HL-60 (cell line): Measurements from ENCODE around the gene STON1.

Experiments
- DNase-seq, 2 experiments: peaks; one replicate each; pipeline ENCODE4 v3.0.0-alpha.2; 2010 to 2020; ENCODE audit warnings: low read depth in 1 of 2, low spot score in 1 of 2
- H3K27ac ChIP-seq: fragments of 250-450 bp; sonication (Bioruptor Pico); replicated peaks from 2 replicates; pipeline ENCODE4 v1.5.1; 2020; ENCODE audit warnings: mild to moderate bottlenecking, moderate library complexity
- H3K27me3 ChIP-seq: fragments of 250-450 bp; sonication (Bioruptor Pico); 2 replicates; pipeline ENCODE4 v1.5.1; 2021; ENCODE audit warnings: mild to moderate bottlenecking, moderate library complexity; ENCODE audit not compliant: insufficient read depth, poor library complexity, severe bottlenecking
- H3K4me3 ChIP-seq: replicated peaks from 2 replicates; pipeline ENCODE4 v1.5.1; 2011; ENCODE audit warnings: mild to moderate bottlenecking, control low read depth, low read length; ENCODE audit not compliant: insufficient read depth
- GABPA ChIP-seq: IDR thresholded peaks from 2 replicates; pipeline ENCODE4 v1.6.1; 2012; ENCODE audit warnings: low read depth
- POLR2AphosphoS5 ChIP-seq: IDR thresholded peaks from 2 replicates; pipeline ENCODE4 v1.6.1; 2012; ENCODE audit warnings: low read depth
- SPI1 ChIP-seq: IDR thresholded peaks from 2 replicates; pipeline ENCODE4 v1.6.1; 2012; ENCODE audit warnings: low read depth, mild to moderate bottlenecking, borderline replicate concordance
- TF ChIP-seq, protein P1 (sequence below): IDR thresholded peaks from 2 replicates; pipeline ENCODE4 v1.6.1; 2012; ENCODE audit warnings: low read depth; ENCODE audit not compliant: insufficient replicate concordance
- TF ChIP-seq, protein P2 (sequence below): IDR thresholded peaks from one replicate; pipeline ENCODE4 v1.5.1; 2011; ENCODE audit warnings: low read length, control low read depth, inconsistent platforms; ENCODE audit not compliant: insufficient read depth

STON1 gene

GRCh38 chr2:48483506-48483905 is 46.4 kb upstream of the STON1 start:
- Histone ChIP-seq H3K27ac (no peak overlapping the region), H3K4me3 (no peak overlapping the region), H3K27me3 (no peaks in the 10 kb centered on the region)
- no peak for DNase-seq
- TF ChIP-seq, protein P1, sequence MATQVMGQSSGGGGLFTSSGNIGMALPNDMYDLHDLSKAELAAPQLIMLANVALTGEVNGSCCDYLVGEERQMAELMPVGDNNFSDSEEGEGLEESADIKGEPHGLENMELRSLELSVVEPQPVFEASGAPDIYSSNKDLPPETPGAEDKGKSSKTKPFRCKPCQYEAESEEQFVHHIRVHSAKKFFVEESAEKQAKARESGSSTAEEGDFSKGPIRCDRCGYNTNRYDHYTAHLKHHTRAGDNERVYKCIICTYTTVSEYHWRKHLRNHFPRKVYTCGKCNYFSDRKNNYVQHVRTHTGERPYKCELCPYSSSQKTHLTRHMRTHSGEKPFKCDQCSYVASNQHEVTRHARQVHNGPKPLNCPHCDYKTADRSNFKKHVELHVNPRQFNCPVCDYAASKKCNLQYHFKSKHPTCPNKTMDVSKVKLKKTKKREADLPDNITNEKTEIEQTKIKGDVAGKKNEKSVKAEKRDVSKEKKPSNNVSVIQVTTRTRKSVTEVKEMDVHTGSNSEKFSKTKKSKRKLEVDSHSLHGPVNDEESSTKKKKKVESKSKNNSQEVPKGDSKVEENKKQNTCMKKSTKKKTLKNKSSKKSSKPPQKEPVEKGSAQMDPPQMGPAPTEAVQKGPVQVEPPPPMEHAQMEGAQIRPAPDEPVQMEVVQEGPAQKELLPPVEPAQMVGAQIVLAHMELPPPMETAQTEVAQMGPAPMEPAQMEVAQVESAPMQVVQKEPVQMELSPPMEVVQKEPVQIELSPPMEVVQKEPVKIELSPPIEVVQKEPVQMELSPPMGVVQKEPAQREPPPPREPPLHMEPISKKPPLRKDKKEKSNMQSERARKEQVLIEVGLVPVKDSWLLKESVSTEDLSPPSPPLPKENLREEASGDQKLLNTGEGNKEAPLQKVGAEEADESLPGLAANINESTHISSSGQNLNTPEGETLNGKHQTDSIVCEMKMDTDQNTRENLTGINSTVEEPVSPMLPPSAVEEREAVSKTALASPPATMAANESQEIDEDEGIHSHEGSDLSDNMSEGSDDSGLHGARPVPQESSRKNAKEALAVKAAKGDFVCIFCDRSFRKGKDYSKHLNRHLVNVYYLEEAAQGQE = no peak
- TF ChIP-seq SPI1 (no peak), POLR2AphosphoS5 (no peak), GABPA (no peak)
- TF ChIP-seq, protein P2, sequence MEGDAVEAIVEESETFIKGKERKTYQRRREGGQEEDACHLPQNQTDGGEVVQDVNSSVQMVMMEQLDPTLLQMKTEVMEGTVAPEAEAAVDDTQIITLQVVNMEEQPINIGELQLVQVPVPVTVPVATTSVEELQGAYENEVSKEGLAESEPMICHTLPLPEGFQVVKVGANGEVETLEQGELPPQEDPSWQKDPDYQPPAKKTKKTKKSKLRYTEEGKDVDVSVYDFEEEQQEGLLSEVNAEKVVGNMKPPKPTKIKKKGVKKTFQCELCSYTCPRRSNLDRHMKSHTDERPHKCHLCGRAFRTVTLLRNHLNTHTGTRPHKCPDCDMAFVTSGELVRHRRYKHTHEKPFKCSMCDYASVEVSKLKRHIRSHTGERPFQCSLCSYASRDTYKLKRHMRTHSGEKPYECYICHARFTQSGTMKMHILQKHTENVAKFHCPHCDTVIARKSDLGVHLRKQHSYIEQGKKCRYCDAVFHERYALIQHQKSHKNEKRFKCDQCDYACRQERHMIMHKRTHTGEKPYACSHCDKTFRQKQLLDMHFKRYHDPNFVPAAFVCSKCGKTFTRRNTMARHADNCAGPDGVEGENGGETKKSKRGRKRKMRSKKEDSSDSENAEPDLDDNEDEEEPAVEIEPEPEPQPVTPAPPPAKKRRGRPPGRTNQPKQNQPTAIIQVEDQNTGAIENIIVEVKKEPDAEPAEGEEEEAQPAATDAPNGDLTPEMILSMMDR = no peak

DNA sequence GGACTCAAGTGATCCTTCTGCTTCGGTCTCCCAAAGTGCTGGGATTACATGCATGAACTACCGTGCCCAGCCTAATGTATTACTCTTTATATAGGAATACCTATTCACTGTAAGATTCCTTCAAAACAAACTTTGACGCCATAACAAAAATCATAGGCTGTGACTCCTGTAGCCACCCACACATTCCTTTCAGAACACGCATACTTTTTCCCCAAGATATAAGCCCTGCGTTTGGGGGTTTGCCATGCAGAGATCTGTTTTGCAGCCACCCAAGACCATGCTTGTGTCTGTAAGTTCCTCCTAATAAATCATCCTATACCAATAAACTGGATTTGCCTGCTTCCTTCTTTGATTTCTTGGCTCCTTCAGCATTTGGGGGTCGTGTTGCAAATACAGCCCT is 46.0 kb upstream of the STON1 start:
- Histone ChIP-seq H3K27me3 (no peaks in the 10 kb centered on the region), H3K4me3 (no peak overlapping the region), H3K27ac (no peak overlapping the region)
- TF ChIP-seq, protein P2 = no peak
- DNase-seq = no peak

- no peak for DNase-seq
- TF ChIP-seq, protein P2 = no peak
- TF ChIP-seq POLR2AphosphoS5 = no peak
- no peak for TF ChIP-seq SPI1
- TF ChIP-seq, protein P1 = no peak
- no peak for TF ChIP-seq GABPA
- H3K27ac ChIP-seq = no peak overlapping the region
- H3K4me3 ChIP-seq = no peak overlapping the region
- no peaks in the 10 kb centered on the region for H3K27me3 ChIP-seq
Observed at GRCh38 chr2:48488545-48488944, 41.4 kb upstream of the STON1 start.

DNA sequence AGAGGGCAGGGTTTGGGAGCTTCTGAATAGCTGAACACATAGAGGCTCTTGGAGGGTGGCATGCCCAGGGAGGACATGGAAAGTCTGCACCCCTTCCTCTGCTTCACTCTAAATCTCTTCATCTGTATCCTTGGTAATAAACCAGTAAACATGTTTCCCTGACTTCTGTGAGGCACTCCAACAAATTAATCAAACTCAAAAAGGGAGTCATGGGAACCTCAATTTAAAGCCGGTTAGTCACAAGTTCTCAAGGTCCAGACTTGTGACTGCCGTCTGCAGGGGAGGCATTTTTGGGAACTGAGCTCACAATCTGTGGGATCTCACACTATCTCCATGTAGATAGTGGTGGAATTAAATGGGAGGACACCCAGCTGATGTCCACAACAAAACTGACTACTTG is 33.1 kb upstream of the STON1 start:
- TF ChIP-seq GABPA (no peak), SPI1 (no peak), POLR2AphosphoS5 (no peak)
- TF ChIP-seq, protein P1 = no peak
- TF ChIP-seq, protein P2 = no peak
- Histone ChIP-seq H3K27me3 (no peaks in the 10 kb centered on the region), H3K27ac (no peak overlapping the region), H3K4me3 (no peak overlapping the region)
- DNase-seq = no peak
